AG09309 (cell line): Measurements from ENCODE around the gene SYT5.

Experiments
- DNase-seq: peaks from one replicate; pipeline ENCODE4 v3.0.0-alpha.2; 2010; ENCODE audit warnings: low read depth
- H3K4me3 ChIP-seq: 2 replicates; pipeline ENCODE4 v1.5.1; 2011; ENCODE audit warnings: mild to moderate bottlenecking, low read depth, low read length, moderate library complexity; ENCODE audit not compliant: control insufficient read depth
- TF ChIP-seq, protein P1 (sequence below): IDR thresholded peaks from 2 replicates; pipeline ENCODE4 v1.5.1; 2011; ENCODE audit warnings: mild to moderate bottlenecking, low read depth, low read length, inconsistent platforms; ENCODE audit not compliant: insufficient read depth, control insufficient read depth; ENCODE audit errors: missing control alignments

Gene SYT5

DNA sequence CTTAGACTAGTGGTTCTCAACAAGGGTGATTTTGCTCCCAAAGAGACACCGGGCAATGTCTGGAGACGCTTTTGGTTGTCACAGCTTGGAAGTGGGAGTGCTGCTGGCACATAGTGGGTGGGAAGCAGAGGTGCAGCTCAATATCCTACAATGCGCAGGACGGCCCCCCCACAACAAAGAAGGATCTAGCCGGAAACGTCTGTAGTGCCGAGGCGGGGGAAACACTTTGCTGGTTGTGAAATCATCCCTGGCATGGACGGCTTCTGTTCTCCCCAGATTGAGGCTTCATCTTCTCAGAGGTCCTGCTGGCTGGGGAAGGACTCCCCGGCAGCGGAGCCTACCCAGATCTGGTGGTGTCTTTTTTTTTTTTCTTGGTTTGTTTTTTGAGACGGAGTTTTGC, 13.4 kb upstream of the SYT5 start:
- H3K4me3 ChIP-seq: no peak overlapping the region
- DNase-seq: no peak
- TF ChIP-seq, protein P1, sequence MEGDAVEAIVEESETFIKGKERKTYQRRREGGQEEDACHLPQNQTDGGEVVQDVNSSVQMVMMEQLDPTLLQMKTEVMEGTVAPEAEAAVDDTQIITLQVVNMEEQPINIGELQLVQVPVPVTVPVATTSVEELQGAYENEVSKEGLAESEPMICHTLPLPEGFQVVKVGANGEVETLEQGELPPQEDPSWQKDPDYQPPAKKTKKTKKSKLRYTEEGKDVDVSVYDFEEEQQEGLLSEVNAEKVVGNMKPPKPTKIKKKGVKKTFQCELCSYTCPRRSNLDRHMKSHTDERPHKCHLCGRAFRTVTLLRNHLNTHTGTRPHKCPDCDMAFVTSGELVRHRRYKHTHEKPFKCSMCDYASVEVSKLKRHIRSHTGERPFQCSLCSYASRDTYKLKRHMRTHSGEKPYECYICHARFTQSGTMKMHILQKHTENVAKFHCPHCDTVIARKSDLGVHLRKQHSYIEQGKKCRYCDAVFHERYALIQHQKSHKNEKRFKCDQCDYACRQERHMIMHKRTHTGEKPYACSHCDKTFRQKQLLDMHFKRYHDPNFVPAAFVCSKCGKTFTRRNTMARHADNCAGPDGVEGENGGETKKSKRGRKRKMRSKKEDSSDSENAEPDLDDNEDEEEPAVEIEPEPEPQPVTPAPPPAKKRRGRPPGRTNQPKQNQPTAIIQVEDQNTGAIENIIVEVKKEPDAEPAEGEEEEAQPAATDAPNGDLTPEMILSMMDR: no peak

DNA sequence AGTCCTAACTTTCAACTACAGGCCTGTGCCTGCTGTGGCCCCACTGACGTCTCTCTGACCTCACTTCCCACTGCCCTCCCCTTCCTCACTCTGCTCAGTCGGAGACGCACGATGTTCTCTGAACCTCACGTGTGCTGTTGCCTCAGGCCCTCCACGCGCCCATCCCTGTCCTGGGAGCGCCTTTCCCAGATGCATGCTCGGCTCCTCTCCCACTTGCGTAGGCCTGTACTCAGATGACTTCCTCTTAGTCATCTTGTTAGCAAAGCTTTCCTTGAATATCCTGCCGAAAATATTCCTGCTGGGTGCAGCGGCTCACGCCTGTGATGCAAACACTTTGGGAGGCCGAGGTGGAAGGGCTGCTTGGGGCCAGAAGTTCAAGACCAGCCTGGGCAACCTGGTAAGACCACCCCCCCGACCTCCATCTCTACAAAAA, 9.3 kb upstream of the SYT5 start:
- no peak overlapping the region for H3K4me3 ChIP-seq
- TF ChIP-seq, protein P1: no peak
- peak; percentile 89 for DNase-seq

DNA sequence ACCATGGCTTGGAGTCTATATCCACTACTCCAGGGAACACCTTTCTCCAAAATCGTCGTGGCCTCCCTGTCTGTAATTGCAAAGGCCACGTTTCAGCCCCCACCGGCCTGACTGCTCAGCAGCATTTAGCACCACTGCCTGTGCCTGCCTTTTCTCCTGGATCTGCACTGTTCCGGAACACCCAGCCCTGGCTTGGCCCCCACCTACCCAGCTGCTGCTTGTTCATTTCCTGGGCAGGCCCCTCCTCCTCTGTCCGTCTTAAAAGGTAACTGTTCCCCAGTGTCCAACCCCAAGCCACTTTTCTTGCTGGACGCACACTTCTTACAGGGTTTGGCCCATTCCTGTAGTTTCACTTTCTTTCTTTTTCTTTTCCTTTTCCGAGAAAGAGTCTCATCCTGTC, 8.5 kb upstream of the SYT5 start:
- no peak for DNase-seq
- TF ChIP-seq, protein P1: no peak
- no peak overlapping the region for H3K4me3 ChIP-seq

DNA sequence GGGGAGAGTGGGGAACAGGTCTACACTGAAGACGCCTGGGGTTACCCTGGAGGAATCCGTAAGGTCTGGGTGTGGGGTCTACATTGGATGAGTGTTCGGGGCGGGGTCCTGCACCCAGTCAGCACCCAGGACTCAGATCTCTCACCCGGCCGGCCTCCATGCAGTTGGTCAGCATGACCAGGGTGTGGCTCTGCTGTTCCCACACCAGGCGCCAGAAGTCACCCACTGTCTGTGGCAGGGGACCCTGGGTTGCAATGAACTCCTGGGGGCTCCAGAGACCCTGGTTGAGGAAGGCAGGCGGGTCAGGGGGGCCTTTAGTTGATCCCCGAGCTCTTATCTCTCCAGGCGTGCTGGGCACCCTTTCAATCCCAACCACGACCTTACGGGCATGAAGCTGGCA, 6.0 kb upstream of the SYT5 start:
- TF ChIP-seq, protein P1: no peak
- H3K4me3 ChIP-seq: no peak overlapping the region
- DNase-seq: no peak

DNA sequence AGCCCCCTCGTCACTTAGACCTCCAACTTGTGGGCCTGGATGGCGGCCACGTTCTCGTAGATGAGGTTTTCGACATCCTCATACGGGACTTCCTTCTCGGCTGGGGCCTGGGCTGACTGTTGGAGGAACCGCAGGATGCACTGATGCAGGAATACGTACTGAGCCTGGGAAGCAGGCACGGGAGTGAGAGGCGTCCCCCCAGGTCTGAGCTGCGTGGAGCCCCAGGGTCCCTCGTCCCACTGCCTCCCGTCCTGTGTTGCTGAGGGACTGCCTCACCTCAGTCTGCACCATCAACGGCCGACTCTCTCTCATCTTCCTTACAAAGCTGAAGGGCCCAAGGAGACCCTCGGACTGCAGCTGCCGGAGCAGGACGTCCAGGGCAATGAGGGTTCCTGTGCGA, 1.7 kb upstream of the SYT5 start:
- no peak for DNase-seq
- H3K4me3 ChIP-seq: no peak overlapping the region
- TF ChIP-seq, protein P1: no peak

DNA sequence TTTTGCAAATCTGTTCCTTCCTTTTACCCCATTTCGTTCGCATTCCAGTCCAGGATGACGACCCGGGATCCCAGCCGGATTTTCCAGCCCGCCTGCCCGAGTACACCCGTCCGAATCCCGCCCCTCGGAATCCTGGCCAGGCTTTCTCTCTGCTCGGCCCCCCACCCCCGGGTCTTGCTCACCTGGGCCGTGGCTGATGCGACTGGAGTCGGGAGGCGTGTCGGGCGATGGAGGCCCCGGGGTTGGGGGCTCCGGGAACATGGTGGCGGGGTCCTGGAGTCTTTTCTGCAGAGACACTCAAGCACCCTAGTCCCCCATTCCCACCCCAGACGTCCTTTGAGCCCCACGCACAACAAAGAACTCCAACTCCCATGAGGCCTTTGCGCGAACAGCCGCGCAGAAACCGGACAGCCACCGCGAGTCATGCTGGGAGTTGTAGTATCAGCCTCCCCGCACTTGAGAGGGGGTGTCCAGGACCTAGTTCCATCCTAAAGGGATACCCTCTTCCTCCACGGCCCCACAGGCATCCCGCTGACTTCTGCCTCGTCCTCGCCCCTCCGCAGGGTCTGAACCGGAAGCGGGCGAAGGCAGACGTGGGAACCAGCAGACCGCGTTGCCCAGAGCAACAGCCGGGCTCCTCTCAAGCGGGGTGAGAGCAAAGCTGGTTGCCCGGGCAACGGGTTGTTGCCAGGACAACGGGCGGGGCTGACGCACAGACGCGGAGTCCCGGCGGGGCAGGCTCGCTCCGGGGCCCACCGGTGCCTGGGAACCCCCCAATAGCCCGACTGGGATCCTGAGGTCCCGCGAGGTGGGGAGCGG, 1.1 kb downstream of the SYT5 start:
- TF ChIP-seq, protein P1: no peak
- peak overlapping the region; percentile 40 for H3K4me3 ChIP-seq
- DNase-seq: no peak
